ENCODE data around the gene GRIK4.

The GRIK4 gene

DNA sequence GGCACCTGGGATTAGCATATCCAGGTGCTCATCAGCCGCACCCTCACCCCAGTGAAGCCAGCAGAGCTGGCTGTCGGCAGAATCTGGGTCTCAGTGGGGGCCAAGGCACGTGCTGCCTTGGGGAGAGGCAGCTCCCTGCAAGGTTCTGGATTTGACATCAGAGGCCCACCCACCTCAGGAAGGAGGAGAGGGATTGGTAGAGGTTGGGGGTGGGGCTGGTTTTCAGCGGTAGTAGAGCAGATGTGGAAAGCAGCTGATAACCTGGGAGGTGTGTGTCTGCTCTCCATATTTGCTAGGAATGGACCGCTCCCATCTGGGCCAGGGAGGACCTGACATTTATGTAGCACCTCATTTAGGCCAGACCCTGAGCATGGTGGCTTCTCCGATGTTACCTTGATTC, 147.5 kb downstream of the GRIK4 start:
- no peaks in the 10 kb centered on the region for H3K36me3 ChIP-seq (ENCODE audit: control insufficient read depth, insufficient read depth, low read length)
- no peaks in the 10 kb centered on the region for H3K4me1 ChIP-seq (ENCODE audit: control insufficient read depth, insufficient read depth, low read length, poor library complexity, severe bottlenecking)
- 85 to 89% methylated on average over 4 to 5 of the region's 6 CpGs for WGBS, 2 experiments (ENCODE audit: insufficient coverage in 2 of 2)
- H3K4me3 ChIP-seq (ENCODE audit: extremely low read depth, insufficient read depth, low read length, poor library complexity, severe bottlenecking): no peak overlapping the region
- H3K9me3 ChIP-seq (ENCODE audit: control insufficient read depth, low read length): no peaks in the 10 kb centered on the region
- no peak overlapping the region for H3K27ac ChIP-seq (ENCODE audit: low read depth, low read length, severe bottlenecking)

DNA sequence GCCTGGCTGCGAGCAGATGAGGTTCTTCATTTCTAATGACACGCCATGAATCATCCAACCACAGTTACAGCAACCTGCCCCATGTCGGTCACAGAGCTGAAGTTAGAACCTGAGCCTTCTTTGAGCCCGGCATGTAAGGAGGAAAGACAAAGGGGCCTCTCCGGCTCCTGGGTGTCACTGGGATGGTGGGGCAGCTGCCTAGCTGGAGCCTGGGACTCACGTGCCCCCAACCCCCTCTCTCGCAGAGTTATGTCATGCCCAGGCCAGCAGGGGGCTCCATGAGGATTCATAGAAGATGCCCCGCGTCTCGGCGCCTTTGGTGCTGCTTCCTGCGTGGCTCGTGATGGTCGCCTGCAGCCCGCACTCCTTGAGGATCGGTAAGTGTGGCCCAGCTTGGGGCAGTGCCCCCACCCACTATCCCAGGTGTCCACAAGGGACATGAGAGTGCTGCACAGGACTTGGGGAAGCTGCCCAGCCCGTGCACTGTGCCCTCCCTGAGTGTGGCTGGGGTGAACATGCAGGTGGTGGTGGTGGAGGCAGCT, 148.5 kb downstream of the GRIK4 start:
- no peak overlapping the region for H3K4me3 ChIP-seq (ENCODE audit: extremely low read depth, insufficient read depth, low read length, poor library complexity, severe bottlenecking)
- H3K36me3 ChIP-seq (ENCODE audit: control insufficient read depth, insufficient read depth, low read length): no peaks in the 10 kb centered on the region
- no peak overlapping the region for H3K27ac ChIP-seq (ENCODE audit: low read depth, low read length, severe bottlenecking)
- 60 to 61% methylated on average over 3 to 16 of the region's 17 CpGs for WGBS, 2 experiments (ENCODE audit: insufficient coverage in 2 of 2)
- H3K4me1 ChIP-seq (ENCODE audit: control insufficient read depth, insufficient read depth, low read length, poor library complexity, severe bottlenecking): no peaks in the 10 kb centered on the region
- H3K9me3 ChIP-seq (ENCODE audit: control insufficient read depth, low read length): no peaks in the 10 kb centered on the region

- Histone ChIP-seq H3K4me3 (ENCODE audit: extremely low read depth, insufficient read depth, low read length, poor library complexity, severe bottlenecking) (no peak overlapping the region), H3K9me3 (ENCODE audit: control insufficient read depth, low read length) (no peaks in the 10 kb centered on the region), H3K27ac (ENCODE audit: low read depth, low read length, severe bottlenecking) (no peak overlapping the region), H3K36me3 (ENCODE audit: control insufficient read depth, insufficient read depth, low read length) (no peaks in the 10 kb centered on the region), H3K4me1 (ENCODE audit: control insufficient read depth, insufficient read depth, low read length, poor library complexity, severe bottlenecking) (no peaks in the 10 kb centered on the region)
- WGBS, 2 experiments (ENCODE audit: insufficient coverage in 2 of 2): 65 to 72% methylated on average over 9 of the region's 9 CpGs
Measured at GRCh38 chr11:120662071-120662676, 150.6 kb downstream of the GRIK4 start.

- Histone ChIP-seq H3K4me3 (ENCODE audit: extremely low read depth, insufficient read depth, low read length, poor library complexity, severe bottlenecking) (no peak overlapping the region), H3K36me3 (ENCODE audit: control insufficient read depth, insufficient read depth, low read length) (no peaks in the 10 kb centered on the region), H3K4me1 (ENCODE audit: control insufficient read depth, insufficient read depth, low read length, poor library complexity, severe bottlenecking) (no peaks in the 10 kb centered on the region), H3K9me3 (ENCODE audit: control insufficient read depth, low read length) (no peaks in the 10 kb centered on the region), H3K27ac (ENCODE audit: low read depth, low read length, severe bottlenecking) (no peak overlapping the region)
- WGBS, 2 experiments (ENCODE audit: insufficient coverage in 2 of 2): 48 to 85% methylated on average over 2 of the region's 2 CpGs
Measured at GRCh38 chr11:120663142-120663541, 151.6 kb downstream of the GRIK4 start.

DNA sequence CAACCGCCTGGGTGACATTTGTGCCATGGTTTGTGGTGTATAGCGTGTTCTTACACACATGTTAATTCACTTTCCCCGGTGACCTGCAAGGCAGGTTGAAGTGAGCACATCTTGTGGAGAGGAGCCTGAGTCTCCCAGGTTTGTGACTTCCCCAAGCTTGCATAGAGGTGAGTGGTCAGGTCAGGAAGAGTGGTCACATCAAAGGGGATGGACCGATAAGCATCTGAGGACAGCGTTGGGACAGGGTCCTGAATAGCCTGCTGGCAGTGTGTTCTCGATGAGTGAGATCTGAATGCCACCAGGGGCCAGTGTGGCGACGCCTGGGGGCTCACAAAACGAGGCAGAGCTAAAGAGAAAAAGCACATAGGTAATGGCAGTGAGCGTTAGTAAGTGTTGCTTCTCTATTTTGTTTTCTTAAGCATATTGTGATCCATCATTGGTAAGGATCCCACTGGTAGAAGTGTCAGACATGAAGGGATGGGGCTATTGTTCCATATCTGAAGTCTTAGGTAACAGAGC, 154.6 kb downstream of the GRIK4 start:
- Histone ChIP-seq H3K36me3 (ENCODE audit: control insufficient read depth, insufficient read depth, low read length) (no peaks in the 10 kb centered on the region), H3K9me3 (ENCODE audit: control insufficient read depth, low read length) (no peaks in the 10 kb centered on the region), H3K4me3 (ENCODE audit: extremely low read depth, insufficient read depth, low read length, poor library complexity, severe bottlenecking) (no peak overlapping the region), H3K27ac (ENCODE audit: low read depth, low read length, severe bottlenecking) (no peak overlapping the region), H3K4me1 (ENCODE audit: control insufficient read depth, insufficient read depth, low read length, poor library complexity, severe bottlenecking) (no peaks in the 10 kb centered on the region)
- WGBS, 2 experiments (ENCODE audit: insufficient coverage in 2 of 2): 50 to 51% methylated on average over 7 to 8 of the region's 10 CpGs

GRCh38 chr11:120667281-120667680, 155.7 kb downstream of the GRIK4 start:
- no peak overlapping the region for H3K4me3 ChIP-seq (ENCODE audit: extremely low read depth, insufficient read depth, low read length, poor library complexity, severe bottlenecking)
- 80 to 83% methylated on average over 13 to 14 of the region's 14 CpGs for WGBS, 2 experiments (ENCODE audit: insufficient coverage in 2 of 2)
- H3K36me3 ChIP-seq (ENCODE audit: control insufficient read depth, insufficient read depth, low read length): no peaks in the 10 kb centered on the region
- no peak overlapping the region for H3K27ac ChIP-seq (ENCODE audit: low read depth, low read length, severe bottlenecking)
- H3K4me1 ChIP-seq (ENCODE audit: control insufficient read depth, insufficient read depth, low read length, poor library complexity, severe bottlenecking): no peaks in the 10 kb centered on the region
- H3K9me3 ChIP-seq (ENCODE audit: control insufficient read depth, low read length): no peaks in the 10 kb centered on the region

DNA sequence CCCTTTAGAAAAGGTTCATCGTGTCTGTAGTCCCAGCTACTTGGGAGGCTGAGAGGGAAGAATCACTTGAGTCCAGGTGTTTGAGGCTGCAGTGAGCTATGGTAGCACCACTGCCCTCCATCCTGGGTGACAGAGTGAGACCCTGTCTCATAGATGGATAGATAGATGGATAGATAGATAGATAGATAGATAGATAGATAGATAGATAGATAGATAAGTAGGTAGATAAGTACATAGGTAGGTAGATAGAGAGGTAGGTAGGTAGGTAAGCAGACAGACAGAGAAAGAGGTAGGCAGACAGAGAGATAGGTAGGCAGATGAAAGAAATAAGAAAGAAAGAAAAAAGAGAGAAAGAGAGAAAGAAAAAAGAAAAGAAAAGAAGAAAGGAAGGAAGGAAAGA, 156.4 kb downstream of the GRIK4 start:
- H3K4me3 ChIP-seq (ENCODE audit: extremely low read depth, insufficient read depth, low read length, poor library complexity, severe bottlenecking): no peak overlapping the region
- no peaks in the 10 kb centered on the region for H3K4me1 ChIP-seq (ENCODE audit: control insufficient read depth, insufficient read depth, low read length, poor library complexity, severe bottlenecking)
- H3K36me3 ChIP-seq (ENCODE audit: control insufficient read depth, insufficient read depth, low read length): no peaks in the 10 kb centered on the region
- 100% methylated on average over 1 of the region's 1 CpG for WGBS, 2 experiments (ENCODE audit: insufficient coverage in 2 of 2)
- no peaks in the 10 kb centered on the region for H3K9me3 ChIP-seq (ENCODE audit: control insufficient read depth, low read length)
- H3K27ac ChIP-seq (ENCODE audit: low read depth, low read length, severe bottlenecking): no peak overlapping the region

DNA sequence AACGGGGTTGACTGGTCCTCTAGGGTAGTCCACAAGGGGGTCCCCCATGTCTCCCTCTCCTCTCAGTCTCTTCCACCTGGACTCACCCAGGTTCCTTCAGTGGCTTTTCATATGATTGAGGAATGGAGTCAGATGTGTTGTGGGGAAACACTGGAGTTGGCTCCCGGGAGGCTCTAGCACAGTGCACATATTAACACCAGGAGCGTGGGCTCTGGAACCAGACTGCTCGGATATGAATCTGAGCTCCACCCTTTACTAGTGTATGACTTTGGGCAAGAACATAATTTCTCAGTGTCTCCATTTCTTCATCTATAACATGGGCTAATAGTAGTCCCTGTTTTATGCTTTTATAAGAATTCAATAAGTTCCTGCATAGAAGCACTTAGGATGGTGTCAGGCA, 157.0 kb downstream of the GRIK4 start:
- WGBS, 2 experiments (ENCODE audit: insufficient coverage in 2 of 2): 78 to 93% methylated on average over 3 of the region's 4 CpGs
- no peak overlapping the region for H3K27ac ChIP-seq (ENCODE audit: low read depth, low read length, severe bottlenecking)
- H3K4me1 ChIP-seq (ENCODE audit: control insufficient read depth, insufficient read depth, low read length, poor library complexity, severe bottlenecking): no peaks in the 10 kb centered on the region
- no peaks in the 10 kb centered on the region for H3K36me3 ChIP-seq (ENCODE audit: control insufficient read depth, insufficient read depth, low read length)
- H3K9me3 ChIP-seq (ENCODE audit: control insufficient read depth, low read length): no peaks in the 10 kb centered on the region
- no peak overlapping the region for H3K4me3 ChIP-seq (ENCODE audit: extremely low read depth, insufficient read depth, low read length, poor library complexity, severe bottlenecking)

DNA sequence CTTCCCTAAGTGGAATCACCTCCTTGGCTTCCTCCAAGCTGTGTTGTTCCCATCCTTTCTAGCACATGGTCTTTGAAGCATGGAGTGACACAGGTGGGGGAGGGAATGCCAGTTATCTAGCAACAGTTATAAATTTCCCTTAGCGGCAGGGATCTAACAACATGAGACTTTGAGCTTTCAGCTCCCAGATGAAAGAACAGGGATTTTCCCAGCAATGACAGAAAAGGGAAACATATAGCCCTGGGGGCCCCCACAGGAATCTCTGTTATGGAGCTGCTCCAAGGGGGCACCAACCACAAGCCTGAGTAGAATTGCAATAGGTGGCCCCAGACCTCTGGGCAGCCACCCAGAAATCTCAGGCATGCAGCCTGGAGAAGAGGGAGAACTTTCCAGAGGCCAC, 163.0 kb downstream of the GRIK4 start:
- H3K4me3 ChIP-seq (ENCODE audit: extremely low read depth, insufficient read depth, low read length, poor library complexity, severe bottlenecking): no peak overlapping the region
- H3K27ac ChIP-seq (ENCODE audit: low read depth, low read length, severe bottlenecking): no peak overlapping the region
- H3K36me3 ChIP-seq (ENCODE audit: control insufficient read depth, insufficient read depth, low read length): no peaks in the 10 kb centered on the region
- no peaks in the 10 kb centered on the region for H3K9me3 ChIP-seq (ENCODE audit: control insufficient read depth, low read length)
- H3K4me1 ChIP-seq (ENCODE audit: control insufficient read depth, insufficient read depth, low read length, poor library complexity, severe bottlenecking): no peaks in the 10 kb centered on the region
- 89 to 100% methylated on average over 1 of the region's 1 CpG for WGBS, 2 experiments (ENCODE audit: insufficient coverage in 2 of 2)

DNA sequence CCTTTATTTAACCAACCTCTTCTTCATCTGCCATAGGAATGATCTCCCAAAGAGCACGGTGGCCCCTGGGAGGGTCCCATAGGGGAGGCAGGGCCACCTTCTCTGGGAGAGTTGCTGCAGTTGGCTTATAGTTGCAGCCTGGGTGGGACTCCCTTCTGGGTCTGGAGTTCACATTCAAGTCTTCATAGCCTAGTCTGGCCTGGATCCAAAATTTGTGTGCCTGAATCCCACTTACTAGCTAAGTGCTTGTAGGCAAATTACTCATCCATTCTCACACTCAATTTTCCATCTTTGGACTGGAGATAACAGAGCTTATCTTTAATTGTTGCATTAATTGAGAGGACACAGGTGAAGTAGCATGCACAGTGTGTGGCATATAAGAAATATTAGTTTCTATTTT, 163.6 kb downstream of the GRIK4 start:
- Histone ChIP-seq H3K4me1 (ENCODE audit: control insufficient read depth, insufficient read depth, low read length, poor library complexity, severe bottlenecking) (no peaks in the 10 kb centered on the region), H3K9me3 (ENCODE audit: control insufficient read depth, low read length) (no peaks in the 10 kb centered on the region), H3K27ac (ENCODE audit: low read depth, low read length, severe bottlenecking) (no peak overlapping the region), H3K36me3 (ENCODE audit: control insufficient read depth, insufficient read depth, low read length) (no peaks in the 10 kb centered on the region), H3K4me3 (ENCODE audit: extremely low read depth, insufficient read depth, low read length, poor library complexity, severe bottlenecking) (no peak overlapping the region)
- WGBS, 2 experiments (ENCODE audit: insufficient coverage in 2 of 2): 83% methylated on average over 1 of the region's 1 CpG; no CpG with 5 or more reads in 1 of the 2 experiments

GRCh38 chr11:120676991-120677390, 165.4 kb downstream of the GRIK4 start:
- H3K4me3 ChIP-seq (ENCODE audit: extremely low read depth, insufficient read depth, low read length, poor library complexity, severe bottlenecking): no peak overlapping the region
- H3K27ac ChIP-seq (ENCODE audit: low read depth, low read length, severe bottlenecking): no peak overlapping the region
- WGBS, 2 experiments (ENCODE audit: insufficient coverage in 2 of 2): 85 to 94% methylated on average over 3 of the region's 6 CpGs
- H3K36me3 ChIP-seq (ENCODE audit: control insufficient read depth, insufficient read depth, low read length): no peaks in the 10 kb centered on the region
- no peaks in the 10 kb centered on the region for H3K9me3 ChIP-seq (ENCODE audit: control insufficient read depth, low read length)
- no peaks in the 10 kb centered on the region for H3K4me1 ChIP-seq (ENCODE audit: control insufficient read depth, insufficient read depth, low read length, poor library complexity, severe bottlenecking)

Data from mesodermal cell (in vitro differentiated cells).